Natural killer cell (primary cell): ENCODE results near the gene NPHP4. TPM values are rescaled to one million over a fixed set of nuclear protein-coding genes. Genes with fewer than 3 reads are reported as not detected.
"Not testable (repeated sequence)": the region's sequence is repeated elsewhere in the genome, so short reads cannot be mapped to it uniquely, and the experiment has no call there.

Source experiments
- ATAC-seq, 3 donors: fragments of 150-1000 bp in 2 of 3; fragments of 200-7000 bp in 1 of 3; cut with Tn5 transposase; 1 replicate in 1 of 3; 2 replicates in 2 of 3; pipeline ENCODE4 v1.10.0; 2021; ENCODE audit warnings: mild to moderate bottlenecking in 2 of 3, moderate library complexity in 2 of 3
- DNase-seq, 2 donors: peaks; one replicate each; pipeline versions ENCODE4 v3.0.0 to v3.0.0-alpha.2; 2013 to 2021; ENCODE audit warnings: mixed read lengths in 1 of 2
- H3K27ac ChIP-seq: one replicate; pipeline ENCODE4 v1.5.1; 2013; ENCODE audit warnings: mild to moderate bottlenecking, low read length
- H3K27me3 ChIP-seq: one replicate; pipeline ENCODE4 v1.6.1; 2013; ENCODE audit warnings: low read length; ENCODE audit not compliant: control insufficient read depth, insufficient read depth
- H3K36me3 ChIP-seq: one replicate; pipeline ENCODE4 v1.6.1; 2013; ENCODE audit warnings: low read length; ENCODE audit not compliant: control insufficient read depth, insufficient read depth
- H3K4me1 ChIP-seq: one replicate; pipeline ENCODE4 v1.6.1; 2013; ENCODE audit warnings: low read length; ENCODE audit not compliant: control insufficient read depth, insufficient read depth
- H3K4me3 ChIP-seq: one replicate; pipeline ENCODE4 v1.5.1; 2013; ENCODE audit warnings: low read length
- H3K9me3 ChIP-seq: one replicate; pipeline ENCODE4 v1.6.1; 2013; ENCODE audit warnings: low read length; ENCODE audit not compliant: control insufficient read depth, insufficient read depth
- H3K27ac Mint-ChIP-seq, 2 donors: one replicate each; pipeline ENCODE4 v1.8.0; 2022; ENCODE audit warnings: mild to moderate bottlenecking in 2 of 2, mixed read lengths in 2 of 2, moderate library complexity in 1 of 2
- H3K27me3 Mint-ChIP-seq, 2 donors: one replicate each; pipeline ENCODE4 v1.8.0; 2022; ENCODE audit warnings: low read depth in 2 of 2, mixed read lengths in 2 of 2
- H3K36me3 Mint-ChIP-seq: one replicate; pipeline ENCODE4 v1.8.0; 2022; ENCODE audit warnings: mixed read lengths
- H3K4me1 Mint-ChIP-seq, 2 donors: one replicate each; pipeline ENCODE4 v1.8.0; 2022; ENCODE audit warnings: mixed read lengths in 2 of 2
- H3K4me3 Mint-ChIP-seq: one replicate; pipeline ENCODE4 v1.8.0; 2022; ENCODE audit warnings: mild to moderate bottlenecking, moderate library complexity, mixed read lengths
- H3K9me3 Mint-ChIP-seq, 2 donors: one replicate each; pipeline ENCODE4 v1.8.0; 2022; ENCODE audit warnings: mixed read lengths in 2 of 2
- WGBS: methylation state at CpG from one replicate; pipeline ENCODE4 v1.1.7; 2013; ENCODE audit warnings: missing lambda C conversion rate; ENCODE audit not compliant: insufficient coverage; 5-methylcytosine and 5-hydroxymethylcytosine counted together
- intact Hi-C: fragments of 100-400 bp; cut with micrococcal nuclease; formaldehyde crosslinking; loops from one replicate; pipeline ENCODE4 v1.14.2; 2022
- total RNA-seq, 4 donors: library from RNA; stranded (reverse); fragments of 120-200 nt in 1 of 4; gene quantifications; one replicate each; pipeline versions ENCODE4 v1.2.3 to v1.2.4, GENCODE V29; 2013 to 2022
- TF ChIP-seq, protein P1 (sequence below): fragments of 200-600 bp; IDR thresholded peaks from one replicate; pipeline ENCODE4 v1.8.0; 2022; ENCODE audit warnings: antibody characterized with exemption

Gene NPHP4
- total RNA-seq, 3 donors from 2014 or later (not counting 1 experiment from before 2014, with no cell fraction given), result 6.3 to 14.7 (median 10.1) TPM

DNA sequence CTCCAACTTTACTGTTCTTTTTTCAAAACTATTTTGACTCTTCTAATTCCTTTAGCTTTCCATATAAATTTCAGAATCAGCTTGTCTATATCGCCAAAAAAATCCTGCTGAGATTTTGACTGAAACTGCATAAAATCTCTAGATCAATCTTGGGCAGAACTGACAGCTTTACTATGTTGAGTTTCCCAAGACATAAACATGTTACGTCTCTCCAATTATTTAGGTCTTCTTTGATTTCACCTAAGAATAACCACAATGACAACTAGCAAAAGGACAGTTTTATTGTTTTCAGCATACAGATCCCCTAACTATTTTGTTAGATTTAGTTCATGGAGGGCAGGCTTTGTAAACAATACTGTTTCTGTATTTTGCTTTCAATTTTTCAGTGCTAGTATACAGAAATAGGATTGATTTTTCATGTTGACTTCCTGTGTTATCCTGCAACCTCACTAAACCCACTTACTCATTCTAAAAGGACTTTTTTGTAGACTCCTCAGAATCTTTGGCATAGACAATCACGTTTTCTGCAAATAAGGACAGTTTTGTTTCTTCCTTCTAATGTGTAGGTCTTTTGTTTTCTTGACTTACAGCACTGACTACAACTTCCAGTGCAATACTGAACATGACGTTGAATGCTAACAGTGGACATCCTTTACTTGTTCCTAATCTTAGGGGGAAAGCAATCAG, 63.4 kb downstream of the NPHP4 start:
- no peak overlapping the region for H3K4me3 Mint-ChIP-seq
- WGBS, result 78% methylated on average over 3 of the region's 4 CpGs

DNA sequence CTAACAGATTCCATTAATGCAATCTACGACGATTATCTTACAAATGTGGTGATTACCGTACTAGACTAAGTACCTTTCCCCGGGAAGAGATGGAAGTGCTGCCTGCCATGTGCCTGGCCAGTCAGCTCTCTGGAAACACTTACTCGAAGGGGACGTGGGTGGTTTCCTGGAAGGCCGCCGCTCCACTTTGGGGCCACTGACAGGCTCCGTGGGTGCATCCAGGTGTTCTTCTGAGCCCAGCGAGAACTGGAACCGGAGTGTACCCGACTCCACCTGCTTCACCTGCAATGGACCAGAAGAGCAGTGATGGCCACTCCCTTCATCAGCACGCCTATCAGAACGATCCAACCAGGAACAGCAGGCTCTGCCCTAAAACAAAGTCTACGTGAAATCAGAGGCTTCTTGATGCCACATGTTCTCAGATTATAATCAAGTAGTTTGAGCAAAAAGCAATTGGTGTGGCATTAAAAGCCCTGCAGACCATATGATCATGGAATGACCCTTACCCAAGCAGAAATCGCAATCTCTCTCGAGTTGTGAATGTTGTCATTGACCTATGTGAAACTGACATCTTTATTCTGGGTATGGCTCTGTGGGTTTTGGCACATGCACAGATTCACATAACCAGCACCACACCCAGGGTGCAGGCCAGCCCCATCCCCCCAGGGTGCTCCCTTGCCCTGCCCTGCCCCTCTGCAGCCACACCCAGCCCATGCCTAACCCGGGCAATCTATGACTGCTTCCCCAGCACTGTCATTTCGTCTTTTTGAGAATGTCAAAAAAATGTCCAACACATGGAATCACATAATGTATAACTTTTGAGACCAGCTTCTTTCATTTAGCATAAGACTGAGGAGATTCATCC, 64.5 kb downstream of the NPHP4 start:
- intact Hi-C loops, result loop anchor here (10.0 kb wide), 1 partner anchor 57 kb away; no protein-coding TSS in a partner anchor
- ATAC-seq (no peak), DNase-seq (no peak)
- H3K36me3 Mint-ChIP-seq, result no peaks in the 10 kb centered on the region
- Histone ChIP-seq H3K4me3 (no peak overlapping the region), H3K27ac (no peak overlapping the region), H3K36me3 (no peaks in the 10 kb centered on the region), H3K9me3 (no peaks in the 10 kb centered on the region), H3K27me3 (no peaks in the 10 kb centered on the region), H3K4me1 (no peaks in the 10 kb centered on the region)
- 94% methylated on average over 19 of the region's 19 CpGs for WGBS
- no peaks in the 10 kb centered on the region for H3K9me3 Mint-ChIP-seq
- peaks cover 0 to 11% of the 10 kb centered on the region in 2 donors for H3K4me1 Mint-ChIP-seq
- no peak overlapping the region for H3K27ac Mint-ChIP-seq
- TF ChIP-seq, protein P1, sequence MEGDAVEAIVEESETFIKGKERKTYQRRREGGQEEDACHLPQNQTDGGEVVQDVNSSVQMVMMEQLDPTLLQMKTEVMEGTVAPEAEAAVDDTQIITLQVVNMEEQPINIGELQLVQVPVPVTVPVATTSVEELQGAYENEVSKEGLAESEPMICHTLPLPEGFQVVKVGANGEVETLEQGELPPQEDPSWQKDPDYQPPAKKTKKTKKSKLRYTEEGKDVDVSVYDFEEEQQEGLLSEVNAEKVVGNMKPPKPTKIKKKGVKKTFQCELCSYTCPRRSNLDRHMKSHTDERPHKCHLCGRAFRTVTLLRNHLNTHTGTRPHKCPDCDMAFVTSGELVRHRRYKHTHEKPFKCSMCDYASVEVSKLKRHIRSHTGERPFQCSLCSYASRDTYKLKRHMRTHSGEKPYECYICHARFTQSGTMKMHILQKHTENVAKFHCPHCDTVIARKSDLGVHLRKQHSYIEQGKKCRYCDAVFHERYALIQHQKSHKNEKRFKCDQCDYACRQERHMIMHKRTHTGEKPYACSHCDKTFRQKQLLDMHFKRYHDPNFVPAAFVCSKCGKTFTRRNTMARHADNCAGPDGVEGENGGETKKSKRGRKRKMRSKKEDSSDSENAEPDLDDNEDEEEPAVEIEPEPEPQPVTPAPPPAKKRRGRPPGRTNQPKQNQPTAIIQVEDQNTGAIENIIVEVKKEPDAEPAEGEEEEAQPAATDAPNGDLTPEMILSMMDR, result no peak
- no peak overlapping the region for H3K4me3 Mint-ChIP-seq
- H3K27me3 Mint-ChIP-seq, result no peaks in the 10 kb centered on the region

More for the DNA sequence above, 63.4 kb downstream of the NPHP4 start:
- Histone ChIP-seq H3K4me3 (no peak overlapping the region), H3K36me3 (no peaks in the 10 kb centered on the region), H3K4me1 (no peaks in the 10 kb centered on the region), H3K27me3 (no peaks in the 10 kb centered on the region), H3K9me3 (no peaks in the 10 kb centered on the region), H3K27ac (no peak overlapping the region)
- DNase-seq (no peak), ATAC-seq (no peak)
- intact Hi-C loops, result loop anchor here (10.0 kb wide), 1 partner anchor 56 kb away; no protein-coding TSS in a partner anchor
- H3K9me3 Mint-ChIP-seq, result no peaks in the 10 kb centered on the region
- H3K36me3 Mint-ChIP-seq, result no peaks in the 10 kb centered on the region
- no peak overlapping the region for H3K27ac Mint-ChIP-seq
- TF ChIP-seq, protein P1, result no peak
- no peaks in the 10 kb centered on the region for H3K27me3 Mint-ChIP-seq
- peaks cover 0 to 11% of the 10 kb centered on the region in 2 donors for H3K4me1 Mint-ChIP-seq

DNA sequence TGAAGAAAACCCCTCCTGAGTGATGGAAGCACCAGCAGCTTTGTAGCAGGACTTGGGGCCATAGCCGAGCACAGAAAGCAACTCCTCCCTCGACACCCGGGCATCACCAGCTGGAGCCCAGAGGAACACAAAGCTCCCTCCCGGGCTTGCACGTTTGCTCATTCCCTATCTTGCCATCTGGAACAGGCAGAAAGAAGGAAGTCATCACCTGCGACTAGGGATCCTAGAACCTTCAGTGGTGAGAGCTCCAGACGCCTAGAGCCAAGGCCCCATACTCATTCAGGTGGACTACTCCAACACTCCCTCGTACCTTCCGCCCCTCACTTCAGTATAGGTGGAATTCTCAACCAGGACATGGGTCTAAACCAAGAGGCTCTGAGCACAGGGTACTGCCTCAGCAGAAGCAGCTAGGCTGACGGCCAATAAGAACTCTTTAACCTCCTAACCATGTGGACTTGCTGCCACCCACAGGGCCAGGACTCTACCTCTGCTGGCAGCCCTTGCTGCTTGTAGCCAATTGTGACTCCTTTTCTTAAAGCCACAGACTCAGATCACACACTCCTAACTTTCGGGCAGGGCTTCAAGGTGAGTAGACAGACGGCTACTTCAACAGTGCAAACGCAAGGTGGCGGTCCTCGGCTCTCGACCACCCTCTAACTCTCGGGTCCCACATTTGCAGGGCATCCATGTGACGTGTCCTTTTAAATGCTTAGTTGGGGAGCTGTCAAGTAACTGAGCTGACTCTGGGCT, 65.4 kb downstream of the NPHP4 start:
- Mint-ChIP-seq H3K4me1 (peaks cover 0 to 11% of the 10 kb centered on the region in 2 donors), H3K4me3 (no peak overlapping the region), H3K36me3 (no peaks in the 10 kb centered on the region), H3K27ac (no peak overlapping the region), H3K27me3 (no peaks in the 10 kb centered on the region), H3K9me3 (no peaks in the 10 kb centered on the region)
- DNase-seq (no peak), ATAC-seq (no peak)
- no peaks in the 10 kb centered on the region for H3K36me3 ChIP-seq
- WGBS, result 96% methylated on average over 18 of the region's 18 CpGs
- H3K27me3 ChIP-seq, result no peaks in the 10 kb centered on the region
- no peaks in the 10 kb centered on the region for H3K4me1 ChIP-seq
- H3K4me3 ChIP-seq, result no peak overlapping the region
- no peak overlapping the region for H3K27ac ChIP-seq
- no peaks in the 10 kb centered on the region for H3K9me3 ChIP-seq
- TF ChIP-seq, protein P1, result no peak
- intact Hi-C loops, result loop anchor here (10.0 kb wide), 1 partner anchor 58 kb away; no protein-coding TSS in a partner anchor

DNA sequence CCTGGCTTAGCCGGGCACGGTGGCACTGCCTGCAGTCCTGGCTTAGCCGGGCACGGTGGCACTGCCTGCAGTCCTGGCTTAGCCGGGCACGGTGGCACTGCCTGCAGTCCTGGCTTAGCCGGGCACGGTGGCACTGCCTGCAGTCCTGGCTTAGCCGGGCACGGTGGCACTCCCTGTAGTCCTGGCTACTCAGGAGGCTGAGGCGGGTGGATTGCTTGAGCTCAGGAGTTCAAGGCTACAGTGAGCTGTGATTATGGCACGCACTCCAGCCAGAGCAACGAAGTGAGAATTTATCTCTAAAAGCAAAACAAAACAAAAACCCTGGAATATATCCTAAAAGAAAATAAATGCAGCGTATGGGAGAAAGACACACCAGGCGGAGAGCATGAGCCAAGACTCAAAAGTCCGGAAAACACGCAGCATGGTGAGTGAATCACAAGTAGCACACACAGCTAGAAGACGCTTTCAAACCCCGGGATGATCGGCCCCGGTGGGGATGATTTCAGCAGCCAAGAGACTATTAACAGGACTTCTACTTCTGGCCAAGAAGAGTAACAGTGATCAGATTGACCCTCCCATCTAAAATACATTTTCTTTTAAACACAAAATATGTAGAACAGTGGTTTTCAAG, 69.4 kb downstream of the NPHP4 start:
- not testable (repeated sequence) for H3K9me3 Mint-ChIP-seq, H3K27ac Mint-ChIP-seq, H3K27ac ChIP-seq, H3K4me1 ChIP-seq, H3K27me3 Mint-ChIP-seq, H3K4me3 Mint-ChIP-seq, H3K4me1 Mint-ChIP-seq, H3K36me3 ChIP-seq, ATAC-seq, H3K36me3 Mint-ChIP-seq, H3K4me3 ChIP-seq, H3K9me3 ChIP-seq, DNase-seq, H3K27me3 ChIP-seq
- intact Hi-C loops, result loop anchor here (10.0 kb wide), 1 partner anchor 62 kb away; no protein-coding TSS in a partner anchor
- WGBS, result 97% methylated on average over 17 of the region's 21 CpGs
